Activated naive CD4-positive, alpha-beta T cell treated with anti-CD3 and anti-CD28 coated beads, Interleukin-2, amount 50 U/mL, for 72 hours (primary cell): ENCODE measurements around the gene EFCC1. TPM values are rescaled to one million over a fixed set of nuclear protein-coding genes. Genes with fewer than 3 reads are reported as not detected.

Experiments used
- ATAC-seq, 2 donors: fragments of 150-1000 bp; cut with Tn5 transposase; 2 replicates each; pipeline ENCODE4 v1.10.0; 2021; ENCODE audit warnings: mild to moderate bottlenecking in 2 of 2, moderate library complexity in 2 of 2
- DNase-seq, 2 donors: peaks; one replicate each; pipeline ENCODE4 v3.0.0; 2021 to 2022; ENCODE audit warnings: low spot score in 2 of 2
- H3K27ac Mint-ChIP-seq, 2 donors: one replicate each; pipeline ENCODE4 v1.8.0; 2022; ENCODE audit warnings: mild to moderate bottlenecking in 2 of 2, mixed read lengths in 2 of 2
- H3K36me3 Mint-ChIP-seq, 2 donors: one replicate each; pipeline ENCODE4 v1.8.0; 2022; ENCODE audit warnings: mixed read lengths in 2 of 2
- H3K9me3 Mint-ChIP-seq, 2 donors: one replicate each; pipeline ENCODE4 v1.8.0; 2022; ENCODE audit warnings: mixed read lengths in 2 of 2
- total RNA-seq, 2 donors: library from RNA; stranded (reverse); gene quantifications; one replicate each; pipeline ENCODE4 v1.2.3, GENCODE V29; 2022

The EFCC1 gene
- total RNA-seq, 2 donors from 2014 or later: 0.18 TPM; not detected in 1

DNA sequence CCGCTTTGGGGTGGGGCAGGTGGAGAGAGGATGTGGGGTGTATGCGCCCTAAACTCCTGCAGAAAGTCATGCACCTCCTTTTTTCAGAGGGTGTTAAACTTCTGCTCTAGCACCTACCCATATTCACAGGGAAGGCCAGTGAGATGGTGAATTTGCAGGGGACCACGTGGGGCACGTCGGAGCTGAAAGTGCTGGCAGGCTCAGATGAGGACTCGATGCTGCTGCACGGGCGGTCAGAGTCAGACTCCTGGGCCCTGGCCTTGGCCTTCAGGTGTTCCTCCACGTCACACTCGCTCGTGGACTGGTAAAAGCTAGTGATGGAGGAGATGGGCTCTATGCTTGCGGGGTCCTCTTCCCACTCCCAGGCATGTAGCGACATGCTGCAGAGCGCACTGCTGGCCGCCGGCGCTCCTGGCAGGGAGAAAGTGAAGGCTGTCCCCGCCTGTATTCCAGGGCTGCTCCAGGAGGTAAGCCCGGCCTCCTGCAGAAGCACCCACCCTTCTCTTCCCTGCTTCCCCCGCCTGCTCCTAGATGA lies 8.1 kb upstream of the EFCC1 start:
- no peak for DNase-seq
- Mint-ChIP-seq H3K9me3 (no peaks in the 10 kb centered on the region), H3K36me3 (no peaks in the 10 kb centered on the region), H3K27ac (peak overlapping the region in 1 of 2 donors; percentile 79)
- ATAC-seq: no peak

DNA sequence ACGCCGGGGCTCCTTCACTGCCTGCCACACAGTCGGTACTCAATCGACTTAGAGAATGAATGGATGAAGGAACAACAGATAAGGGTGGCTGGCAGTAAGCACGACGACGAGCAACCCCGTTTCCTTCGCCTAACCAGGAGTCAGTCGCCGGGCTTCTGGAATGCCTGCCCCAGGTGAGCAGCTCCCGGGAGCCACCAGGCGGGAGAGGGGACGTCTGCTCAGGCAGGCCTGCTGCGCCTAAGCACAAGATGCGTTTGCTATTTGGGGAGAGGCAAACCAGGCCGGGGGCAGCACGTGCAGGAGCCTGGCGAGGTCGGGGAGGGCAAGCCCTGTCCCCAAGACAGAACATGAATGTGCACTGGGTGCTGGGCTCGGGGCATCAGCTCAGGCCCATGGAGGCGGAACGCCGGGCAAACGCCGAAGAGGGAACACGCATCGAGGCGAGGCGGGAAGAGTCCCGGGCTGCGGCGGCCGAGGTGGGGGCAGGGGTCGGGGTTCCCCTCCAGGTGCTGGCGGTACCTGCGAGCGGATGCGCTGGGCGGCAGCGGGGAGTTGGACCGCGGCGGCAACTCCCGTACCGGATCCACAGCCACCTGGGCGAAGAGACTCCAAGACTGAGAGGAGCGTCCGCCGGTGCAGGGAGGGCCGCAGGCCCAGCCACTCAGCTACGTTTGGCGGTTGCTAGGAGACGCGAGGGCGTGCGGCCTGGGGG lies 7.5 kb upstream of the EFCC1 start, which contains the start of gene CFAP92:
TSS of gene CFAP92 (minus strand) at position 616 of the 712 bp plus-strand sequence. CDS start 772 bp downstream, outside the sequence.
- Mint-ChIP-seq H3K36me3 (no peaks in the 10 kb centered on the region), H3K9me3 (no peaks in the 10 kb centered on the region), H3K27ac (peak within 1 kb of the TSS; percentile 60 to 79)
- DNase-seq (peak; percentile 86 to 91), ATAC-seq (peak; percentile 99)

DNA sequence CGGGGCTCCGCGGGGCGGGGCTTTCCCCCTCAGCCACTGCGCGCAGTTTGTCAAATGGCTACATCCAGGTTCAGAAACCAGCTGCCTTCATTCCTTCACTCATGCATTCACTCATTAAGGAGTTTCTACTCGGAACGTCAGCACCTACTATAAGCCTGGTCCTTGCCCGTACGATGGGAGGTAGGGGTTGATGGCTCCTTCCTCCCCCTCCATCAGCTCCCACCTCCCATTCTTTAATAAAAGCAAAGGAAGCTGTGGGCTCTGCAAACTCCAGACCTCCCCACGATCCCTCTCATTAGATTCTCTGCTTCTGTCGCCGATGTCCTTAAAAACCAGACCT lies 7.0 kb upstream of the EFCC1 start:
- no peak for ATAC-seq
- peak overlapping the region; percentile 53 to 79 for H3K27ac Mint-ChIP-seq
- H3K36me3 Mint-ChIP-seq: no peaks in the 10 kb centered on the region

DNA sequence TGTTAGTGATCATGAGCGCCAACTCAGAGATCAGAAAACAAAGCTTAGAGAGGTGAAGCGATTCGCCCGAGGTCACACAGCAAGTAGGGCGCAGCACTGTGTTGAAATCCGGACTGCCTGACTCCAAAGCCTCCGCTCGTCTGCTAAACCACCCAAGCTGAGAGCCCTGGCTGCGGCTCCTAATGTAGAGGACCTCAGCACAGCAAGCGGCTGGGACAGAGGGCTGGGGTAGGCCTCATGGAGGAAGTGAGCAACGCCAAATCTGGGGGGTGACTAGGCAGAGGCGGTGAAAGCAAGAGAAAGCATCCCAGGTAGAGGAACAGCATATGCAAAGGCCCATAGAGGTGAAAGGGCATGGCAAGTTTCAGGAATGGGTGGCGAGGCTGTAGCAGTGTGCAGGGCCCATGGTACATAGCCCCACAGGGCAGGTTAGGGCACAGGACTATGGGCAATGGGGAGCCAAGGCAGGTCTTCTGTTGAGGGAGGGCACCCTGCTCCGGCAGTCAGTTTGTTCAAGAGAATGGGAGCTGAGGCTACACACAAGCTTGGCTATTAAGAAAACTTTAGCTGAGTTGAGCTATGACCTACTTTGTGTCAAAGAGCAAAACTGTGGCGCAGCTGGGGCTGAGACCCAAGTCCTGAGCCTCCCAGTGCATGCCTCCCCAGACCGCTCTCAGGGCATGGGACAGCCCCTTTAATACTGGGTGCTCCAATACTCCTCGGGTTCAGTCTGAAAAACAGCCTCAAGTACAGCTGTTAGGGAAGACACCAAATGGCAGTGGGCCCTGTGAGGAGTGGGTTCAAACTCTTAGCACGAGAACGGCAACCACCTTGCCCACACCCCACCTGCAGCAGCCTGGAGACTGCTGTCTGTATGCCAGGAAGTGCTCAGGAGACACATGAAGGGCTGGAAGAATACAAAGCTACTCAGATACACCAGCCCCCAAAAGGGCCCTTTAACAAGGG lies 6.2 kb upstream of the EFCC1 start:
- H3K27ac Mint-ChIP-seq: peak overlapping the region in 1 of 2 donors; percentile 79
- H3K36me3 Mint-ChIP-seq: no peaks in the 10 kb centered on the region
- H3K9me3 Mint-ChIP-seq: no peaks in the 10 kb centered on the region
- DNase-seq (no peak), ATAC-seq (no peak)

More for the DNA sequence above, 7.0 kb upstream of the EFCC1 start:
- H3K9me3 Mint-ChIP-seq: no peaks in the 10 kb centered on the region
- DNase-seq: no peak

- Mint-ChIP-seq H3K27ac (no peak overlapping the region), H3K36me3 (no peaks in the 10 kb centered on the region), H3K9me3 (no peaks in the 10 kb centered on the region)
- ATAC-seq (no peak), DNase-seq (no peak)
Measured at GRCh38 chr3:128995737-128996136, 5.4 kb upstream of the EFCC1 start.

- H3K9me3 Mint-ChIP-seq: no peaks in the 10 kb centered on the region
- H3K36me3 Mint-ChIP-seq: no peaks in the 10 kb centered on the region
- no peak overlapping the region for H3K27ac Mint-ChIP-seq
- ATAC-seq (no peak), DNase-seq (no peak)
Measured at GRCh38 chr3:128996200-128996599, 4.9 kb upstream of the EFCC1 start.

DNA sequence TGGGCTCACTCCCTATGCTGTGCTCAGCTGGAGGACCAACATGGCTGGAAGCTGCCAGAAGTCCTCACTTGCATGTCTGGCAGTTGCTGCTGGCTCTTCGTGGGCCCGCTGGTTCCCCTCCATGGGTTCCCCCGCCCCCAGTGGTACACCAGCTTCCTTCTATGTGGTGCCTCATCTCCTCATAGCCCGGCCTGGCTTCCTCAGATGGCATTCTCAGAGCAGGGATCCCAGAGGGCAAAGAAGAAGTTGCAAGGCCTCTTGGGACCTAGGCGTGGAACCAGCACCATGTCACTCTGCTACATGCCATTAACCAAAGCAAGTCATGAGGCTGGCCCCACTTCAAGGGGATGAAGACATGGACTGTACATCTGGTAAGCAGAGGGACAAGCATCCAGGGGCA lies 4.4 kb upstream of the EFCC1 start:
- H3K36me3 Mint-ChIP-seq: no peaks in the 10 kb centered on the region
- ATAC-seq (no peak), DNase-seq (no peak)
- no peaks in the 10 kb centered on the region for H3K9me3 Mint-ChIP-seq
- no peak overlapping the region for H3K27ac Mint-ChIP-seq

GRCh38 chr3:128997486-128998133 lies 3.5 kb upstream of the EFCC1 start:
- ATAC-seq (no peak), DNase-seq (no peak)
- H3K36me3 Mint-ChIP-seq: peaks cover 0 to 6% of the 10 kb centered on the region in 2 donors
- no peaks in the 10 kb centered on the region for H3K9me3 Mint-ChIP-seq
- H3K27ac Mint-ChIP-seq: no peak overlapping the region

GRCh38 chr3:128998561-128998960 lies 2.5 kb upstream of the EFCC1 start:
- DNase-seq (no peak), ATAC-seq (no peak)
- Mint-ChIP-seq H3K36me3 (peaks cover 0 to 14% of the 10 kb centered on the region in 2 donors), H3K9me3 (no peaks in the 10 kb centered on the region), H3K27ac (no peak overlapping the region)

DNA sequence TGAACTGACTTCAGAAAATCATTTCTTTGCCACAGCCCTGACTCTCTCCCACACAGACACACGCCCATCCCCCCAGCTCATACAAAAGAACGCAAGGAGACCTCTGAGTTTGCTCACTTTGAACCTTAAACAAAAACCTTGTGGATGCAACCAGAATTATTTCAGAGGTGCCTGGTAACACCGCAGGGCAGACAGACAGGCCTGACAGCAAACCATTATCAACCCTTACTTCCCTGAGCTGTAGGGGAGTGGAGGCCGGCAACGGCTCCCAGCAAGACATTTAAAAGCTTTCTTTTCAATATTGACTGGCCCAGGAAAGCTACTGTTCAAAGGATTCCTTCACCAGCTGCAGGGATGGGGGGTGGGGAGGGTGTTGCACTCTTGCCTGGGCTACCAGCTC lies 2.0 kb upstream of the EFCC1 start:
- Mint-ChIP-seq H3K9me3 (no peaks in the 10 kb centered on the region), H3K27ac (no peak overlapping the region), H3K36me3 (peaks cover 0 to 14% of the 10 kb centered on the region in 2 donors)
- DNase-seq (no peak), ATAC-seq (no peak)

GRCh38 chr3:129000742-129001100 lies 383 bp upstream of the EFCC1 start:
- H3K27ac Mint-ChIP-seq: no peak overlapping the region
- no peak for ATAC-seq
- H3K36me3 Mint-ChIP-seq: peaks cover 0 to 14% of the 10 kb centered on the region in 2 donors
- DNase-seq: no peak
- no peaks in the 10 kb centered on the region for H3K9me3 Mint-ChIP-seq

DNA sequence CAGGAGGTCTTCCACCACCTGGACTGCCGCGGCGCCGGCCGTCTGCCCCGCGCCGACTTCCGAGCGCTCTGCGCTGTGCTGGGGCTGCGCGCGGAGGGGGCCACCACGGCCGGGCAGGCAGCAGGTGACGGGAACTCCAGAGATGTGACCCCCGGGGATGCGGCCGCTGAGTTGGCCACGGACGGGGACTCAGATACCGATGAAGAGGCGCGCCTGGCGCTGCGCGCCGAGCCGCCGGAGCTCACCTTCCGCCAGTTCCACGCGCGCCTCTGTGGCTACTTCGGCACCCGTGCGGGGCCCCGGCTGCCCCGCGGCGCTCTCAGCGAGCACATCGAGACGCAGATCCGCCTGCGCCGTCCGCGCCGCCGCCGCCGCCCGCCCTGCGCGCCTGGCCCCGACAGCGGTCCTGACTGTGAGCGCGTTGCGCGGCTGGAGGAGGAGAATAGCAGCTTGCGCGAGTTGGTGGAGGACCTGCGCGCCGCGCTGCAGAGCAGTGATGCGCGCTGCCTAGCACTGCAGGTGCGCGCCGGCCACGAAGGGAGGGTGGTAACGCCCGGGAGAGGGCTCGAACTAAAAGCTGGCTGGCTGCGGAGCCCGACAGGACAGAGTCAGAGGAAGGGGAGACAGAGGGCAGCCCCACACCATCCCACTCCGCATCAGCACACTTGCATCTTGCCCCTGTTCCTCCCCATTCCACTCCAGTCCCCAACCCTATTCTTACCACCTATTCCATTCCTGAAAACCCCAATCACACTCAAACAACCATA lies 885 bp downstream of the EFCC1 start:
- no peaks in the 10 kb centered on the region for H3K9me3 Mint-ChIP-seq
- DNase-seq (peak in 1 of 2 donors; percentile 62), ATAC-seq (peak; percentile 9 to 78)
- H3K27ac Mint-ChIP-seq: no peak overlapping the region
- H3K36me3 Mint-ChIP-seq: peaks cover 0 to 14% of the 10 kb centered on the region in 2 donors

DNA sequence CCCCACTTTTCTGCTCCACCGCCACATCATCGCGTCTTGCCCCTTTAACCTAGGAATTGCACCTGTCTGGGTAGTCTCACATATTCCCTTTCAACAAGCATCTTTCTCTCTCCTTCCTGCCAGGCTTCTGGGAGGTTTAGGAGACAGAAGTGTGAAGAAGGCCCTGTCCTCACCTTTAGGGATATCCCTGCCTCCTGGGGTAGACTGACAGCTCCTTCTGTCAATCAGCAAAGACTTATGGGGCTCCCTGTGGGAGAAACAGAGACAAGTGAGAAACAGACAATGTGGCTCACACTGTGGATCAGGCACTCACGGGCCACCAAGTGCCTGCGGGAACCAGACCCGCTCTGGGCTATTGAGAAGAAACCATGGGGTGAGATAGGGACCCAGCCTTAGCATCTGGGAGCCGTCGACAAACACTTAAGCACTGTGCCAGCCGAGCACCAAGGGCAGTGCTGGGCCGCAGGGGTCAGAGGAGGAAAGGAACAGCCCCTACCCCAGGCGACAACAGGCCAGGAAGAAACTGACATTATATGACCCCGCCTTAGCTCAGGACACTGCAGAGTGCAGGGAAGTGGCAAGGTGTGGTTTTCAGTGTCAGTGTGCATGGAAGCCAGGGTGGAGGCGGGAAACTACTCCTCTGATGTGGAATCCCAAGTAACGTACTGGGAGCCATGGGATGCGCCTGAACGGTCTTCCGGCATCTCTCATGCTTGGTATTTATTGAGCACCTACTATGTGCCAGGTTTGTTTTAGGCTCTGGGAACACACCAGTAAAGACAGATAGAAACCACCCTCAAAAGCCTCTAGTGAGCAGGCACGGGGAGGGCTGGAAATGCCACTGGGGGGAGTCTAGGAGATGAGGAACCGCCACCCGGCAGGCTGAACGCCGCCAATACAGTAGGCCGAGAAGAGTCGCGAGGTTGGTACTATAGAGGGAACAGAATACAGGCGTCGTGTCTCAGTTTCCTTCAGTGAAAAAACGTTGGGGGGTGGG lies 1.8 kb downstream of the EFCC1 start:
- Mint-ChIP-seq H3K27ac (no peak overlapping the region), H3K36me3 (peaks cover 0 to 14% of the 10 kb centered on the region in 2 donors), H3K9me3 (no peaks in the 10 kb centered on the region)
- DNase-seq (no peak), ATAC-seq (no peak)

DNA sequence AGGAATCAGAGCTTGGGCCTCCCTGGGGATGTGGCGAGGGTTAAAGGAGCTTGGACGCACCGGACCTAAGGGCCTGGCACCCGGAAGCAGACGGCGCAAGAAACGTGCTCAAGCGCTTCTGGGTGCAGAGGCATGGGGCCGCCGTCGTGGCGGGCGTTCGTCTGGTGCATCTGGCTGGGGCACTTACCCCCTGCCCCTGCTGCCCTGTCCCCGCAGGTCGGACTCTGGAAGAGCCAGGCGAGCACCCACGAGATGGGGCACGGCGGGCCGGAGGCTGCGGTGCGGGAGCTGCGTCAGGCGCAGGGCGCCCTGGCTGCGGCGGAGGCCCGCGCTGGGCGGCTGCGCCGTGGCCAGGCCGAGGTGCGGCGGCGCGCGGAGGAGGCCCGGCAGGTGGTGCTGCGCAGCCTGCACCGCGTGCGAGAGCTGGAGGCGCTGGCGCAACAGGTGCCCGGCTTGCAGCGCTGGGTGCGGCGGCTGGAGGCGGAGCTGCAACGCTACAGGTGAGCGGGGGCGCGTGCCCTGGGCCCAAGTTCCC lies 2.5 kb downstream of the EFCC1 start:
- Mint-ChIP-seq H3K27ac (no peak overlapping the region), H3K9me3 (no peaks in the 10 kb centered on the region), H3K36me3 (peaks cover 0 to 14% of the 10 kb centered on the region in 2 donors)
- ATAC-seq (peak; percentile 79 to 89), DNase-seq (peak; percentile 59 to 65)
